CD4-positive, alpha-beta T cell treated with Interleukin-4 for 4 hours (primary cell): Measurements from ENCODE around the gene OR13C3.
"Not testable (repeated sequence)": the region's sequence is repeated elsewhere in the genome, so short reads cannot be mapped to it uniquely, and the experiment has no call there.

Experiments
- DNase-seq: peaks from one replicate; pipeline ENCODE4 v3.0.0-alpha.2; 2020

The OR13C3 gene

DNA sequence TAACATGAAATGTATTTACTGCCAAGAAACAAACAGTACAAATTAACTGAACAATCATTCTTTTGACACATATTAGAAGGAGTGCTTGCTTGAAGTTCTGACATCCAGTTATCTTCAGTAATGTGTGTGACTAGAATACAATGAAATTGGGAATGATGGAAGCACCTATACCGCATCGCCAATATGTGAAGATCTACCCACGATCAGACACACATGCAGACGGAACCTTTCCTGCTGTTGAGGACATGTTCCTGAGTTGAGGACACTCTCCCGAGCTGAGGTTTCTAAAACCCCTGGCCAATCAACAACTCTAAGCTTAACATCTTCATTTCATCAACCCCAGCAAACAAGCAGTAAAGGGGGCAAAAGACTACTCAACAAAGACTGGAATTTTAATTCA is at the start of gene OR13C3:
TSS of gene OR13C3 (minus strand) at position 101 of the 400 bp plus-strand sequence. CDS start 133 bp downstream, outside the sequence.
- no peak for DNase-seq

GRCh38 chr9:104580562-104580961 is 43.9 kb upstream of the OR13C3 start:
- DNase-seq, result no peak

GRCh38 chr9:104577263-104577662 is 40.6 kb upstream of the OR13C3 start:
- no peak for DNase-seq

DNA sequence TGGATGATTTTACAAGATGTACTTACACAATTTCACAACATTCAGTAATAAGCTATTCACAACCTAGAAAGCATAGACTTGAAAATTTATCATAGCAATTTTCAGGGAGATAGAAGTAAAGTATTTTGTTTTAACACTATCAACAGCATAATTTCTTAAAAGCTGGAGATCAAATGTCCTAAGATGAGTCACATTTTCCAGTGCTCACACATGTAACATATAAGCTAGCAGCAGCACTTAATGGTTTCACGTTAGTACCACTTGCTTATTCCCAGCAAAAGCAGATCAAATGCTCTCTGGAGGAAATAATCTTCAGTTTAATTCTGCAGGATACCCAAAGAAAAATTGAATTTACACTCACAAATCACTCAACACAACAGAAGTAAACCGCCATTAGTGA is 38.8 kb upstream of the OR13C3 start:
- DNase-seq, result no peak

- no peak for DNase-seq
Observed at GRCh38 chr9:104572612-104573011, 36.0 kb upstream of the OR13C3 start.

DNA sequence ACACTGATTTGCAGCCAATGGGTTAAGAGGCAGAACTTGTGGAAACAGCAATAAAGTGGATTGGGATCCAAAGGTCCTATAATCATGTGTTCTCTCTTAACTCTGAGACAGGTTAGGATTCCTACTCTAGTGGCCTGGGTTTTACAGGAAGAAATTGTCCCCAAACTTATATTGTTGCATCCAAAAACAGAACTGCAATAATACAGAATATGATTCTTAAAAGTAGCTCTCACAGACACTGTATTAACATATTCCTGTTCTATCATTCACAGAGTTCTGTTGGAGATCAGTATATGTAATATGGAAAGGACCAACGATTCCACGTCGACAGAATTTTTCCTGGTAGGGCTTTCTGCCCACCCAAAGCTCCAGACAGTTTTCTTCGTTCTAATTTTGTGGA is 32.2 kb upstream of the OR13C3 start, which contains the start of gene OR13C8:
TSS of gene OR13C8 (plus strand) at position 301 of the 400 bp plus-strand sequence. CDS start at position 301, 0 bp downstream.
- no peak for DNase-seq

GRCh38 chr9:104564358-104564757 is 27.7 kb upstream of the OR13C3 start:
- DNase-seq, result no peak

DNA sequence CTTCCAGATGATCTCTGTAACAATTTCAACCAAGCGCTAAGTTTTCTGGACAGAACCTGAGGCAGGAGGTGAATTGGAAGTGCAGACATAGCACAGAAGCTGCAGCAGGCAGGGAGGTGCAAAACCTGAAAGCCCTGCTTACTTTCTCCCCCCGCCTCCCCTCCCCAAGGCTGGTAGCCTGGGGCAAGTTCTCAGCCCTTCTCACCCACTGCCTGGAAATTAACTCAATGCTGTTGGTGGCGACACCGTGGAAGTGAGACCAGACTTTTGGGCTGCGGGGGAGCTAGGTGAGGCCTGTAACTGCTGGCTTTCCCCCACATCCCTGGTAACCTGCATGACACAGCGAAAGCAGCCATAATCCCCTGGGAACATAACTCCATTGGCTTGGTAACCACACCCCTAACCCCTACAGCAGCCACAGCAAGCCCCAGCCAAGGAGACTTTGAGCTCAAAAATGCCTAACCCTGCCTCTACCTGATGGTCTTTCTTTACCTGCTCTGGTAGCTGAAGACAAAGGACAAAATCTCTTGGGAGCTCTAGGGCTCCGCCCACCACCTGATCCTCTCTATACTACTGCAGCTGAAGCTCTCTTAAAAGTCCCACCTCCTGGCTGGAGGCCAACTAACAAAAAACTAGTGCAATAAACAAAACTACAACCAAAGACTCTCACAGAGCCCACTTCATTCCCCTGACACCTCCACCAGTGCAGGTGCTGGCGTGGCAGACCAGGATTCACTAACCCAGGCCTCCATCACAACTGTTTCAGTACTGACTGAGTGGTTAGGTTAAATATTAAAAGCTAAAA is 20.4 kb upstream of the OR13C3 start:
- no peak for DNase-seq

- DNase-seq, result no peak
Observed at GRCh38 chr9:104555521-104555920, 18.9 kb upstream of the OR13C3 start.

DNA sequence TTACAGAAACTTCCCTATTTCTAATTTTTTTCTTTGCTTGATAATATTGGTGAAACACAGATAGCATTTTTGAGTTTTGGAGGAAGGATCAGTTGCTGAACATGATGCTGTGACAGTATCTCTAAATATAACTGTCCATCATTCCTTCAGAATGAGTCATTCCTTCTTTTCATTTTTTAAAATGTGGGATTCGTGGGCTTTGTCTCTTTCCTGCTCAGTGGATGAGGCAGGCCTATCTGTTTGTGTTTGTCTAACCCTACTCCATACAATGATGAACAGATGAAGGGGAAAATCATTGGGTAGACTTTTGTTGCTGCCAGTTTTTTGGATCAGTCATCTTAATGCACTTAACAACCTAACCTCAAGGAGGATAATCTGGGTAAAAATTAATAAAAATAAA is 16.6 kb upstream of the OR13C3 start:
- no peak for DNase-seq

- DNase-seq, result no peak
Observed at GRCh38 chr9:104544644-104545043, 8.0 kb upstream of the OR13C3 start.

DNA sequence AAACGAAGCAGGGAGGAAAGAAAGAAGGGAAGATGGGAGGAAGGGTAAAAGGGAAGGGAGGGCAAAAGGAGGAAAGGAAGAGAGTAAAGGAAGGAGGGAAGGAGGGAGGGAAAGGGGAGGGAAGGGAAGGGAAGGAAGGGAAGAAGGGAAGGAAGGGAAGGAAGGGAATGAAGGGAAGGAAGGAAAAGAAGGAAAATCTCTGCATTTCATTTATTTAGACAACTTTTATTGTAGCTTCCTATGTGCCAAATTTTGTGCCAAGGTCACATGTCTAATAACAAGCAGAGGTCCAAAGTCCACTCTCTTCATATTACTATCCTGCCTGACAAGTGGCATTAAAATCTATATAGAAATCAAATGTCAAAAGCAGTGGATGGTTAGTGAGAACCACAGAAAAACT is 2.6 kb upstream of the OR13C3 start:
- DNase-seq, result no peak

- DNase-seq, result no peak
Observed at GRCh38 chr9:104527109-104527508, 9.5 kb downstream of the OR13C3 start, which contains the start of gene OR13C4. Gene OR13C4, minus strand, starts transcription at chr9:104527209. Its CDS starts 0 bp downstream, at chr9:104527209.

- not testable (repeated sequence) for DNase-seq
Observed at GRCh38 chr9:104520241-104520640, 16.4 kb downstream of the OR13C3 start.

DNA sequence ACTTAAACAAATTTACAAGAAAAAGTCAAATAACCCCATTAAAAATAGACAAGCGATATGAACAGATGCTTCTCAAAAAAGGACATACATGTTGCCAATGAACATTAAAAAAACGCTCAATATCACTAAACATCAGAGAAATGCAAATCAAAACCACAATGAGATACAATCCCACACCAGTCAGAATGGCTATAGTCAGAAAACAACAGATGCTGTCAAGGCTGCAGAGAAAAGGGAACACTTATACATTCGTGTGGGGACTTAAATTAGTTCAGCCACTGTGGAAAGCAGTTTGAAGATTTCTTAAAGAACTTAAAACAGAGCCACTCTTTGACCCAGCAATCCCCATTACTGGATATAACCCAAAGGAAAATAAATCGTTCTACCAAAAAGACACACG is 21.8 kb downstream of the OR13C3 start:
- DNase-seq, result no peak

DNA sequence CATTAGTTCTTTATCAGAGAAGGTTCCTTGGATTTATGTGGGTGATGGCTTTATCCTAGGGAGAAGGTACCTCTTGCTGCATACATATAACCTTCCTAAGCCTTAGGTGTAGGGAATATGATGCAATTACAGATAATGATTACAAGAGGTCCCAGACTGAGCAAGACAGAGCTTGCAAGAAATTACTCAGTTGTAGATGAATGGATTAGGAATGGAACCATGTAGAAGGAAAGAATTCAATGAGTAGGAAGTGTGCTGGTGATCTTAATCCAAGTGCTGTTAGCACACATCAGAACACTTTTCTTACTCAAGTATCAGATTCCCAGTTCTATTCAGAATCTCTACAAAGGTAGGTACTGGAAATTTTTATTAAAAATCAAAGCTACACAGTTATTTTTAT is 30.1 kb downstream of the OR13C3 start:
- no peak for DNase-seq

GRCh38 chr9:104503963-104504362 is 32.7 kb downstream of the OR13C3 start, which contains the start of gene OR13F1:
Gene OR13F1, plus strand, starts transcription at chr9:104504263. Its CDS starts 0 bp downstream, at chr9:104504263.
- DNase-seq, result no peak

GRCh38 chr9:104503440-104503839 is 33.2 kb downstream of the OR13C3 start:
- DNase-seq, result no peak

DNA sequence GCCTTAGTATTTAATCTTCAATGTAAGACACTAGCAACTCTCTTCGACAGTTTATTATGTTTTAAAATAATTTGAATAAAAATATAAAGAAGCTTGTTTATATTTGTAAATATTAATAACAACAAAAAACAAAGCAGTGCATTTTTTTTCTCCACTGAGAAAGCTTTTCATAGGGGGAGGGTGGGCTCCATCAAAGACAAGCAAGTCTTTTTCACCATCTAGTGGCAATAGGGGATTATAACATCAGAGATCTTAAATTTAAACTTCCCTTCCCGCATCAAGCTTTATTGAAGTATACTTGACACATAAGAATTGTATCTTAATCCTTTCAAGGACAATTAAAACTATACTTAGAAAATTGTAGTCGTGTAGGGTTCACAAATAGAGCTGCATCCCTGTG is 41.8 kb downstream of the OR13C3 start:
- DNase-seq, result no peak
